HCT116 (cell line): Measurements from ENCODE around the gene PRR7. TPM values are rescaled to one million over a fixed set of nuclear protein-coding genes. Genes with fewer than 3 reads are reported as not detected.

Experiments used
- ATAC-seq: fragments of 200-7000 bp; cut with Tn5 transposase; 2 replicates; pipeline ENCODE4 v1.9.1; 2020; ENCODE audit warnings: mild to moderate bottlenecking, moderate library complexity
- BruUV-seq: library from RNA; stranded (reverse); fragments of 400-500 nt; replicated peaks from 2 replicates; lab custom pipeline; 2021; lab: Mats Ljungman, UMichigan
- CTCF ChIA-PET: fragments of 300-600 bp; sonication (Branson Sonifier 250); formaldehyde crosslinking; loops from one replicate; lab custom pipeline; 2021; ENCODE audit warnings: antibody characterized with exemption; lab: Charles Lee
- POLR2A ChIA-PET: fragments of 300-600, 350-600 bp; sonication (Branson Sonifier 250); formaldehyde crosslinking; loops from one replicate; lab custom pipeline; 2021; ENCODE audit warnings: antibody characterized with exemption; lab: Charles Lee
- RAD21 ChIA-PET, 2 experiments: fragments of 300-600 bp; sonication (Branson Sonifier 250); formaldehyde crosslinking; loops; one replicate each; lab custom pipeline; 2023; ENCODE audit warnings: low total read pairs in 2 of 2; ENCODE audit not compliant: uncharacterized antibody in 2 of 2, unreplicated experiment in 2 of 2, low non-redundant PET in 1 of 2; lab: Charles Lee
- DNase-seq: peaks from one replicate; pipeline ENCODE4 v3.0.0-alpha.2; 2010; ENCODE audit warnings: low read depth, low spot score
- H2AFZ ChIP-seq: fragments of 200-600 bp; shearing (Covaris generic), sonication (generic); 2 replicates; pipeline ENCODE4 v1.6.1; 2017; ENCODE audit warnings: low read depth, mixed run types, mixed read lengths, antibody characterized with exemption, low read length; ENCODE audit not compliant: poor library complexity, severe bottlenecking
- H3K27ac ChIP-seq: 2 replicates; pipeline ENCODE4 v1.5.1; 2012; ENCODE audit warnings: low read depth, low read length
- H3K27me3 ChIP-seq: fragments of 200-600 bp; sonication (generic); 2 replicates; pipeline ENCODE4 v1.6.1; 2016; ENCODE audit warnings: mixed run types, low read length, mixed read lengths; ENCODE audit not compliant: insufficient read depth
- H3K36me3 ChIP-seq, 2 experiments: fragments of 200-500 bp in 1 of 2; fragments of 200-600 bp in 1 of 2; sonication (Bioruptor generic) in 1 of 2; sonication (generic) in 1 of 2; 2 replicates each; pipeline versions ENCODE4 v1.5.1 to v1.6.1; 2014 to 2016; ENCODE audit warnings: low read length in 2 of 2, inconsistent platforms in 1 of 2, mixed read lengths in 1 of 2, mixed run types in 1 of 2; ENCODE audit not compliant: insufficient read depth in 2 of 2, control insufficient read depth in 1 of 2
- H3K4me1 ChIP-seq, 2 experiments: fragments of 200-600 bp in 1 of 2; sonication (generic) in 1 of 2; 2 replicates each; pipeline versions ENCODE4 v1.5.1 to v1.6.1; 2012 to 2017; ENCODE audit warnings: low read length in 2 of 2, inconsistent platforms in 1 of 2, mild to moderate bottlenecking in 1 of 2, mixed read lengths in 1 of 2, mixed run types in 1 of 2, moderate library complexity in 1 of 2; ENCODE audit not compliant: insufficient read depth in 2 of 2, control insufficient read depth in 1 of 2
- H3K4me2 ChIP-seq: fragments of 200-600 bp; sonication (generic); 2 replicates; pipeline ENCODE4 v1.6.1; 2017; ENCODE audit warnings: mixed run types, low read length, mixed read lengths
- H3K4me3 ChIP-seq, 2 experiments: fragments of 200-600 bp in 1 of 2; sonication (generic) in 1 of 2; replicated peaks in 1 of 2; 2 replicates each; pipeline ENCODE4 v1.5.1; 2011 to 2016; ENCODE audit warnings: low read length in 2 of 2, control low read depth in 1 of 2, low read depth in 1 of 2, mild to moderate bottlenecking in 1 of 2, mixed read lengths in 1 of 2, mixed run types in 1 of 2
- H3K79me2 ChIP-seq: fragments of 200-600 bp; sonication (generic); 2 replicates; pipeline ENCODE4 v1.6.1; 2017; ENCODE audit warnings: mild to moderate bottlenecking, mixed run types, low read length, moderate library complexity, mixed read lengths; ENCODE audit not compliant: insufficient read depth
- H3K9ac ChIP-seq: fragments of 200-600 bp; sonication (generic); 2 replicates; pipeline ENCODE4 v1.6.1; 2016; ENCODE audit warnings: low read length, mixed read lengths
- H3K9me2 ChIP-seq: fragments of 200-600 bp; sonication (generic), shearing (Covaris generic); 2 replicates; pipeline ENCODE4 v1.6.1; 2017; ENCODE audit warnings: mixed run types, mild to moderate bottlenecking, moderate library complexity; ENCODE audit not compliant: insufficient read depth
- H3K9me3 ChIP-seq, 2 experiments: fragments of 200-500 bp in 1 of 2; fragments of 200-600 bp in 1 of 2; sonication (Bioruptor generic) in 1 of 2; sonication (generic) in 1 of 2; 2 replicates each; pipeline ENCODE4 v1.6.1; 2014 to 2017; ENCODE audit warnings: low read length in 2 of 2, mixed read lengths in 2 of 2, inconsistent platforms in 1 of 2, low read depth in 1 of 2, mild to moderate bottlenecking in 1 of 2, mixed run types in 1 of 2, moderate library complexity in 1 of 2; ENCODE audit not compliant: control insufficient read depth in 1 of 2, insufficient read depth in 1 of 2
- H4K20me1 ChIP-seq: fragments of 200-600 bp; sonication (generic), shearing (Covaris generic); 2 replicates; pipeline ENCODE4 v1.6.1; 2017; ENCODE audit warnings: mixed run types, mild to moderate bottlenecking, moderate library complexity; ENCODE audit not compliant: insufficient read depth
- CEBPB ChIP-seq: IDR thresholded peaks from 2 replicates; pipeline ENCODE4 v1.6.1; 2012; ENCODE audit warnings: low read depth
- EZH2 ChIP-seq: fragments of 200-600 bp; sonication (generic); IDR thresholded peaks from 2 replicates; pipeline ENCODE4 v1.6.1; 2017; ENCODE audit warnings: antibody characterized with exemption, mixed run types
- REST ChIP-seq: IDR thresholded peaks from 2 replicates; pipeline ENCODE4 v1.6.1; 2012; ENCODE audit warnings: low read depth
- SP1 ChIP-seq: IDR thresholded peaks from 2 replicates; pipeline ENCODE4 v1.6.1; 2012; ENCODE audit warnings: low read depth
- intact Hi-C: fragments of 100-400 bp; cut with micrococcal nuclease; formaldehyde crosslinking; loops from 2 replicates; pipeline ENCODE4 v1.10.0; 2022
- total RNA-seq: library from RNA; stranded (reverse); gene quantifications from one replicate; pipeline ENCODE4 v1.2.1, GENCODE V29; 2021; ENCODE audit not compliant: unreplicated experiment

Gene PRR7
- total RNA-seq, 1 experiment from 2014 or later = 39.9 TPM

- Histone ChIP-seq H3K4me2 (no peak overlapping the region), H3K4me3 (no peak overlapping the region), H2AFZ (no peak overlapping the region), H3K9me3 (no peaks in the 10 kb centered on the region), H3K9me2 (no peaks in the 10 kb centered on the region), H3K27me3 (no peaks in the 10 kb centered on the region), H3K36me3 (peaks cover 0 to 16% of the 10 kb centered on the region in 2 experiments; a peak in 1 of 4 replicates), H3K27ac (no peak overlapping the region), H3K79me2 (no peaks in the 10 kb centered on the region), H3K9ac (no peak overlapping the region), H4K20me1 (no peaks in the 10 kb centered on the region), H3K4me1 (peaks cover 8 to 27% of the 10 kb centered on the region in 2 experiments; a peak in 3 of 4 replicates)
- CTCF ChIA-PET = no interaction called here
- BruUV-seq = no TSS peak
- POLR2A ChIA-PET = no interaction called here
- RAD21 ChIA-PET = no interaction called here
- TF ChIP-seq EZH2 = no peak
- TF ChIP-seq SP1 = no peak
- TF ChIP-seq CEBPB = no peak
- TF ChIP-seq REST = no peak
- DNase-seq = no peak
- intact Hi-C loops = no loop called here
- ATAC-seq = no peak
Observed at GRCh38 chr5:177459357-177459756, 12.7 kb downstream of the PRR7 start.
